GM12878 (cell line): ENCODE measurements around the gene USE1. TPM values are rescaled to one million over a fixed set of nuclear protein-coding genes. Genes with fewer than 3 reads are reported as not detected.
A peak's percentile ranks its signal among the peaks of the same experiment; 100 is the strongest.

ENCODE experiments used
- ATAC-seq: fragments of 200-7000 bp; cut with Tn5 transposase; 3 replicates; pipeline ENCODE4 v1.9.1; 2020; ENCODE audit warnings: mild to moderate bottlenecking, moderate library complexity
- BruUV-seq: library from RNA; stranded (reverse); fragments of 400-500 nt; replicated peaks from 2 replicates; lab custom pipeline; 2021; lab: Mats Ljungman, UMichigan
- CTCF ChIA-PET: fragments of 300-600 bp; sonication (Branson Sonifier 250); formaldehyde crosslinking; extraction: SDS; loops from one replicate; lab custom pipeline; 2021; ENCODE audit warnings: inconsistent platforms; lab: Yijun Ruan, JAX
- POLR2A ChIA-PET: fragments of 350-600 bp; formaldehyde crosslinking; extraction: SDS; loops from one replicate; lab custom pipeline; 2021; ENCODE audit warnings: inconsistent platforms; lab: Charles Lee
- RAD21 ChIA-PET: fragments of 300-600 bp; sonication (Branson Sonifier 250); formaldehyde crosslinking; loops from one replicate; lab custom pipeline; 2023; ENCODE audit warnings: antibody characterized with exemption; ENCODE audit not compliant: unreplicated experiment; lab: Charles Lee
- SMC1A ChIA-PET: fragments of 300-600 bp; sonication (Branson Sonifier 250); formaldehyde crosslinking; loops from one replicate; lab custom pipeline; 2023; ENCODE audit not compliant: unreplicated experiment, uncharacterized antibody; lab: Charles Lee
- DNase-seq: peaks from one replicate; pipeline ENCODE4 v3.0.0-alpha.2; 2011; ENCODE audit warnings: low read depth, low spot score
- FAIRE-seq: peaks from 3 replicates; lab custom pipeline; 2011; peaks lifted over from hg19 to GRCh38; lab: Jason Lieb, UNC
- H2AFZ ChIP-seq: 2 replicates; pipeline ENCODE4 v1.6.0; 2011; ENCODE audit warnings: low read depth, low read length, control low read depth; ENCODE audit not compliant: control insufficient read depth
- H3K27ac ChIP-seq: 2 replicates; pipeline ENCODE4 v1.5.1; 2011; ENCODE audit warnings: control low read depth; ENCODE audit not compliant: control insufficient read depth, insufficient read depth
- H3K27me3 ChIP-seq, 2 experiments: replicated peaks in 1 of 2; 2 replicates each; pipeline versions ENCODE4 v1.6.0 to v1.6.1; 2011; ENCODE audit warnings: low read length in 1 of 2; ENCODE audit not compliant: control insufficient read depth in 2 of 2, insufficient read depth in 2 of 2
- H3K36me3 ChIP-seq, 2 experiments: 2 replicates each; pipeline ENCODE4 v1.5.1; 2011; ENCODE audit warnings: low read length in 1 of 2; ENCODE audit not compliant: control insufficient read depth in 2 of 2, insufficient read depth in 2 of 2
- H3K4me1 ChIP-seq: 2 replicates; pipeline ENCODE4 v1.6.1; 2011; ENCODE audit warnings: mild to moderate bottlenecking, low read length, moderate library complexity, mixed read lengths; ENCODE audit not compliant: control insufficient read depth, insufficient read depth
- H3K4me2 ChIP-seq: 2 replicates; pipeline ENCODE4 v1.6.0; 2011; ENCODE audit warnings: control low read depth; ENCODE audit not compliant: control insufficient read depth, insufficient read depth
- H3K4me3 ChIP-seq: fragments of 200-600 bp; sonication (generic); 2 replicates; pipeline ENCODE4 v1.5.1; 2016
- H3K79me2 ChIP-seq: 2 replicates; pipeline ENCODE4 v1.6.0; 2011; ENCODE audit warnings: low read length; ENCODE audit not compliant: control insufficient read depth, insufficient read depth
- H3K9ac ChIP-seq: 2 replicates; pipeline ENCODE4 v1.8.0; 2011; ENCODE audit warnings: low read length, control low read depth, mixed read lengths; ENCODE audit not compliant: control insufficient read depth, insufficient read depth
- H3K9me3 ChIP-seq: replicated peaks from 3 replicates; pipeline ENCODE4 v1.5.1; 2011; ENCODE audit warnings: mild to moderate bottlenecking, low read length; ENCODE audit not compliant: control insufficient read depth, insufficient read depth
- H4K20me1 ChIP-seq: 2 replicates; pipeline ENCODE4 v1.6.0; 2011; ENCODE audit not compliant: control insufficient read depth, insufficient read depth
- ESRRA ChIP-seq: IDR thresholded peaks from 2 replicates; pipeline ENCODE4 v1.6.1; 2012; ENCODE audit warnings: mild to moderate bottlenecking, low read length, improper control_type of control experiment
- HSF1 ChIP-seq: fragments of 150-350 bp; IDR thresholded peaks from 2 replicates; pipeline ENCODE4 v1.6.1; 2014; ENCODE audit warnings: mild to moderate bottlenecking, low read depth, low read length
- POLR2A ChIP-seq: IDR thresholded peaks from 2 replicates; pipeline ENCODE4 v1.6.1; 2011; ENCODE audit warnings: low read depth, mild to moderate bottlenecking, low read length
- RBBP5 ChIP-seq: fragments of 200-600 bp; sonication (generic); conservative IDR thresholded peaks from 2 replicates; pipeline ENCODE4 v1.6.1; 2016
- SREBF1 ChIP-seq: IDR thresholded peaks from 2 replicates; pipeline ENCODE4 v1.6.1; 2012; ENCODE audit warnings: mild to moderate bottlenecking, low read length
- WGBS: methylation state at CpG from one replicate; pipeline ENCODE4 v1.1.6; 2016; ENCODE audit warnings: low lambda C conversion rate; ENCODE audit not compliant: insufficient replicate concordance, insufficient coverage; ENCODE audit errors: missing lambda C conversion rate; 5-methylcytosine and 5-hydroxymethylcytosine counted together
- in situ Hi-C: fragments of 300-500 bp; cut with MboI; formaldehyde crosslinking; loops from 9 replicates; pipeline ENCODE4 v1.14.3; 2018; ENCODE audit warnings: mixed read lengths
- intact Hi-C: fragments of 100-400 bp; cut with micrococcal nuclease; formaldehyde crosslinking; loops from one replicate; pipeline ENCODE4 v1.14.2; 2022; ENCODE audit not compliant: unreplicated experiment
- polyA plus RNA-seq, 11 experiments: library from polyadenylated mRNA; depleted of rRNA in 4 of 11; unstranded in 6 of 11; stranded (reverse) in 5 of 11; fragments of >200 nt; fragmentation: Nextera tagmentation in 4 of 11; fragmentation: Illumina TruSeq in 1 of 11; extraction: Ambion mirVana in 4 of 11; extraction: Trizol in 1 of 11; gene quantifications; 1 replicate in 1 of 11; 2 replicates in 10 of 11; pipeline versions ENCODE4 v1.2.1 to v1.2.3, GENCODE V29; 2011 to 2016; ENCODE audit warnings: inconsistent platforms in 2 of 11, missing spikeins in 2 of 11, low read depth in 1 of 11
- total RNA-seq, 4 experiments: library from RNA; depleted of rRNA in 3 of 4; stranded (reverse); fragments of >200 nt in 3 of 4; fragmentation: Illumina TruSeq in 1 of 4; extraction: Trizol in 1 of 4; gene quantifications; 2 replicates each; pipeline versions ENCODE4 v1.2.1 to v1.2.3, GENCODE V29; 2013 to 2021

Gene USE1
- total and polyA plus RNA-seq, 10 of the 15 experiments (the other 5 are each of a cell fraction or from before 2014, with no cell fraction given) = 9.7 to 24.0 (median 16.1) TPM

- H3K4me1 ChIP-seq = no peaks in the 10 kb centered on the region
- ChIA-PET RAD21 (no interaction called here), CTCF (no interaction called here), SMC1A (no interaction called here)
- 100% methylated on average over 16 of the region's 16 CpGs for WGBS
- H3K36me3 ChIP-seq = peaks cover 23 to 38% of the 10 kb centered on the region in 2 experiments
- no peaks in the 10 kb centered on the region for H3K9me3 ChIP-seq
- no peak overlapping the region for H3K9ac ChIP-seq
- DNase-seq = no peak
- H4K20me1 ChIP-seq = no peaks in the 10 kb centered on the region
- intact Hi-C loops (no loop called here), in situ Hi-C loops (no loop called here)
- H3K79me2 ChIP-seq = no peaks in the 10 kb centered on the region
- no peak for FAIRE-seq
- ATAC-seq = no peak
- TF ChIP-seq POLR2A = peak; percentile 28; the same call in 1 of the 2 replicates
- no peak for TF ChIP-seq ESRRA
- TF ChIP-seq, all 136 proteins: peak for 1
- no peak overlapping the region for H2AFZ ChIP-seq
- H3K27me3 ChIP-seq = no peaks in the 10 kb centered on the region
- H3K4me3 ChIP-seq = no peak overlapping the region
- H3K4me2 ChIP-seq = no peak overlapping the region
- POLR2A ChIA-PET = no interaction called here
- BruUV-seq = no TSS peak
- no peak overlapping the region for H3K27ac ChIP-seq
These were observed 20.5 kb upstream of the USE1 start for GRCh38 chr19:17194608-17195007.

GRCh38 chr19:17195106-17195505, 20.1 kb upstream of the USE1 start:
- in situ Hi-C loops (no loop called here), intact Hi-C loops (no loop called here)
- ChIA-PET POLR2A (no interaction called here), CTCF (no interaction called here), SMC1A (no interaction called here), RAD21 (no interaction called here)
- no peak for ATAC-seq
- Histone ChIP-seq H3K27ac (no peak overlapping the region), H3K79me2 (no peaks in the 10 kb centered on the region), H3K9ac (no peak overlapping the region), H4K20me1 (no peaks in the 10 kb centered on the region), H3K4me1 (no peaks in the 10 kb centered on the region), H3K4me3 (no peak overlapping the region), H3K4me2 (no peak overlapping the region), H3K9me3 (no peaks in the 10 kb centered on the region), H3K27me3 (no peaks in the 10 kb centered on the region), H3K36me3 (peaks cover 25 to 38% of the 10 kb centered on the region in 2 experiments), H2AFZ (no peak overlapping the region)
- FAIRE-seq = no peak
- TF ChIP-seq HSF1 (no peak), SREBF1 (no peak), RBBP5 (no peak)
- no peak for DNase-seq
- WGBS = over 99% methylated on average over 22 of the region's 23 CpGs
- no TSS peak for BruUV-seq
